ENCODE data around the gene CEP41. TPM values are rescaled to one million over a fixed set of nuclear protein-coding genes. Genes with fewer than 3 reads are reported as not detected.
A peak's percentile ranks its signal among the peaks of the same experiment; 100 is the strongest.

CEP41 gene
- total RNA-seq, 1 experiment from 2014 or later: 7.1 TPM

DNA sequence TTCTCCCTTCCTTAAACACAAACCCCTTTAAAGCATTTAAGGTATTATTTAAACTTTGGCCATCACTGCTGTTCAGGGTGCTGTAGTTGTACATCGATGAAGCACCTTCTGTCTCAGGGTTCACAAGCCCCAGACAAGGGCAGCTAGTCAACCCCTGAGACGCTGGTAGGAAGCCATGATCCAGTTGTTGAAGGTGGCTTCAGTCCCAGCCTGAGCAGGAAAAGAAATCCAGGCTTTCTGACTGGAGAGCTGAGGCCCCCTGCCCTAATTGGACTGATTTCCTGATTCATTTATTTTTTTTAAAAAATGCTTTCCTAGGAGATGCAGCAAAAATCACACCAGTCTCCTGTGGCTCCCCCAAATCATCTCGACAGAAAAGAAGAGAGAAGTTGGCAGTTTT, 44.7 kb downstream of the CEP41 start:
- DNase-seq (ENCODE audit: low spot score) (no peak), ATAC-seq (no peak; the same call in 1 of the 2 replicates)
- H3K4me3 Mint-ChIP-seq: no peak overlapping the region
- ChIA-PET CTCF (interaction anchor here (1.0 kb wide), 1 partner anchor 15 kb away, joined by 6 read pairs; no protein-coding TSS in a partner anchor), POLR2A (no interaction called here)
- no peaks in the 10 kb centered on the region for H3K9me3 Mint-ChIP-seq
- H3K4me1 Mint-ChIP-seq: peaks cover 29% of the 10 kb centered on the region
- no peak for TF ChIP-seq FOXJ3 (CRISPR knock-in tag; IDR thresholded peaks at IDR 0.05; ENCODE audit: borderline replicate concordance)
- no peak for TF ChIP-seq TCF7 (CRISPR knock-in tag; IDR thresholded peaks at IDR 0.05; ENCODE audit: low read depth)
- TF ChIP-seq ATF1 (CRISPR knock-in tag; IDR thresholded peaks at IDR 0.05): no peak
- TF ChIP-seq NR2C2 (CRISPR knock-in tag; IDR thresholded peaks at IDR 0.05): no peak
- TF ChIP-seq SOX15 (CRISPR knock-in tag; IDR thresholded peaks at IDR 0.05): no peak
- TF ChIP-seq ZNF396 (CRISPR knock-in tag; IDR thresholded peaks at IDR 0.05; ENCODE audit: borderline replicate concordance): no peak
- no peak for TF ChIP-seq MXD4 (CRISPR knock-in tag; IDR thresholded peaks at IDR 0.05; ENCODE audit: borderline replicate concordance)
- TF ChIP-seq, protein P1, sequence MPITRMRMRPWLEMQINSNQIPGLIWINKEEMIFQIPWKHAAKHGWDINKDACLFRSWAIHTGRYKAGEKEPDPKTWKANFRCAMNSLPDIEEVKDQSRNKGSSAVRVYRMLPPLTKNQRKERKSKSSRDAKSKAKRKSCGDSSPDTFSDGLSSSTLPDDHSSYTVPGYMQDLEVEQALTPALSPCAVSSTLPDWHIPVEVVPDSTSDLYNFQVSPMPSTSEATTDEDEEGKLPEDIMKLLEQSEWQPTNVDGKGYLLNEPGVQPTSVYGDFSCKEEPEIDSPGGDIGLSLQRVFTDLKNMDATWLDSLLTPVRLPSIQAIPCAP (CRISPR knock-in tag; IDR thresholded peaks at IDR 0.05): no peak
- TF ChIP-seq ZBTB21 (CRISPR knock-in tag; IDR thresholded peaks at IDR 0.05; ENCODE audit: borderline replicate concordance): no peak
- no peak for TF ChIP-seq NFATC4 (CRISPR knock-in tag; IDR thresholded peaks at IDR 0.05)
- TF ChIP-seq ZNF121 (CRISPR knock-in tag; IDR thresholded peaks at IDR 0.05): no peak
- TF ChIP-seq ELF4 (CRISPR knock-in tag; IDR thresholded peaks at IDR 0.05; ENCODE audit: low read depth): no peak
- no peak for TF ChIP-seq EMX1 (CRISPR knock-in tag; IDR thresholded peaks at IDR 0.05)
- no peak for TF ChIP-seq CREM (CRISPR knock-in tag; IDR thresholded peaks at IDR 0.05)
- no peak for TF ChIP-seq SMAD4 (CRISPR knock-in tag; IDR thresholded peaks at IDR 0.05)
- TF ChIP-seq ZNF423 (CRISPR knock-in tag; IDR thresholded peaks at IDR 0.05): no peak
- TF ChIP-seq, protein P2, sequence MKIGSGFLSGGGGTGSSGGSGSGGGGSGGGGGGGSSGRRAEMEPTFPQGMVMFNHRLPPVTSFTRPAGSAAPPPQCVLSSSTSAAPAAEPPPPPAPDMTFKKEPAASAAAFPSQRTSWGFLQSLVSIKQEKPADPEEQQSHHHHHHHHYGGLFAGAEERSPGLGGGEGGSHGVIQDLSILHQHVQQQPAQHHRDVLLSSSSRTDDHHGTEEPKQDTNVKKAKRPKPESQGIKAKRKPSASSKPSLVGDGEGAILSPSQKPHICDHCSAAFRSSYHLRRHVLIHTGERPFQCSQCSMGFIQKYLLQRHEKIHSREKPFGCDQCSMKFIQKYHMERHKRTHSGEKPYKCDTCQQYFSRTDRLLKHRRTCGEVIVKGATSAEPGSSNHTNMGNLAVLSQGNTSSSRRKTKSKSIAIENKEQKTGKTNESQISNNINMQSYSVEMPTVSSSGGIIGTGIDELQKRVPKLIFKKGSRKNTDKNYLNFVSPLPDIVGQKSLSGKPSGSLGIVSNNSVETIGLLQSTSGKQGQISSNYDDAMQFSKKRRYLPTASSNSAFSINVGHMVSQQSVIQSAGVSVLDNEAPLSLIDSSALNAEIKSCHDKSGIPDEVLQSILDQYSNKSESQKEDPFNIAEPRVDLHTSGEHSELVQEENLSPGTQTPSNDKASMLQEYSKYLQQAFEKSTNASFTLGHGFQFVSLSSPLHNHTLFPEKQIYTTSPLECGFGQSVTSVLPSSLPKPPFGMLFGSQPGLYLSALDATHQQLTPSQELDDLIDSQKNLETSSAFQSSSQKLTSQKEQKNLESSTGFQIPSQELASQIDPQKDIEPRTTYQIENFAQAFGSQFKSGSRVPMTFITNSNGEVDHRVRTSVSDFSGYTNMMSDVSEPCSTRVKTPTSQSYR (CRISPR knock-in tag; IDR thresholded peaks at IDR 0.05): no peak
- no peak for TF ChIP-seq NFE2L1 (CRISPR knock-in tag; IDR thresholded peaks at IDR 0.05)
- TF ChIP-seq, protein P3, sequence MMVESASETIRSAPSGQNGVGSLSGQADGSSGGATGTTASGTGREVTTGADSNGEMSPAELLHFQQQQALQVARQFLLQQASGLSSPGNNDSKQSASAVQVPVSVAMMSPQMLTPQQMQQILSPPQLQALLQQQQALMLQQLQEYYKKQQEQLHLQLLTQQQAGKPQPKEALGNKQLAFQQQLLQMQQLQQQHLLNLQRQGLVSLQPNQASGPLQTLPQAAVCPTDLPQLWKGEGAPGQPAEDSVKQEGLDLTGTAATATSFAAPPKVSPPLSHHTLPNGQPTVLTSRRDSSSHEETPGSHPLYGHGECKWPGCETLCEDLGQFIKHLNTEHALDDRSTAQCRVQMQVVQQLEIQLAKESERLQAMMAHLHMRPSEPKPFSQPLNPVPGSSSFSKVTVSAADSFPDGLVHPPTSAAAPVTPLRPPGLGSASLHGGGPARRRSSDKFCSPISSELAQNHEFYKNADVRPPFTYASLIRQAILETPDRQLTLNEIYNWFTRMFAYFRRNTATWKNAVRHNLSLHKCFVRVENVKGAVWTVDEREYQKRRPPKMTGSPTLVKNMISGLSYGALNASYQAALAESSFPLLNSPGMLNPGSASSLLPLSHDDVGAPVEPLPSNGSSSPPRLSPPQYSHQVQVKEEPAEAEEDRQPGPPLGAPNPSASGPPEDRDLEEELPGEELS (CRISPR knock-in tag; IDR thresholded peaks at IDR 0.05): no peak
- H3K27ac Mint-ChIP-seq: peak overlapping the region; percentile 85
- H3K27me3 Mint-ChIP-seq (ENCODE audit: low read depth): no peaks in the 10 kb centered on the region; the same call in 1 of the 2 replicates
- H3K36me3 Mint-ChIP-seq: peaks cover 4% of the 10 kb centered on the region

DNA sequence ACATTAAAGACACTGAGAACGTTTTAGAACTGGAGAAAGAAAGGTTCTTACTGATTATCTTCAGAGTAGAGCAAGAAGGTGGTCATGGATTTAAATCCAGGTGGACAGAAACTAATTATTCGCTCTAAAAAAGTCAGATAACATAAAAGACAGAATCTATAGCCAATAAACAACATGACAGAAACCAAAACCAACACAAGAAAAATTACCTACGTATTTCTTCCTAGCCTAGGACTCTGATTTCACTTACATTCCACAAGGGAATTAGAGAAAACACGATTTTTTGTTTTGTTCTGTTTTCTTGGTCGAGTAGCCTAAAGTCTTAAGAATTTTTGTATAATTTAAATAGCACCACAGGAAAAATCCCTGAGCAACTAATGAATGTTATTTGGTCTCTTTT, 45.4 kb downstream of the CEP41 start:
- ATAC-seq (no peak), DNase-seq (ENCODE audit: low spot score) (no peak)
- TF ChIP-seq, protein P4, sequence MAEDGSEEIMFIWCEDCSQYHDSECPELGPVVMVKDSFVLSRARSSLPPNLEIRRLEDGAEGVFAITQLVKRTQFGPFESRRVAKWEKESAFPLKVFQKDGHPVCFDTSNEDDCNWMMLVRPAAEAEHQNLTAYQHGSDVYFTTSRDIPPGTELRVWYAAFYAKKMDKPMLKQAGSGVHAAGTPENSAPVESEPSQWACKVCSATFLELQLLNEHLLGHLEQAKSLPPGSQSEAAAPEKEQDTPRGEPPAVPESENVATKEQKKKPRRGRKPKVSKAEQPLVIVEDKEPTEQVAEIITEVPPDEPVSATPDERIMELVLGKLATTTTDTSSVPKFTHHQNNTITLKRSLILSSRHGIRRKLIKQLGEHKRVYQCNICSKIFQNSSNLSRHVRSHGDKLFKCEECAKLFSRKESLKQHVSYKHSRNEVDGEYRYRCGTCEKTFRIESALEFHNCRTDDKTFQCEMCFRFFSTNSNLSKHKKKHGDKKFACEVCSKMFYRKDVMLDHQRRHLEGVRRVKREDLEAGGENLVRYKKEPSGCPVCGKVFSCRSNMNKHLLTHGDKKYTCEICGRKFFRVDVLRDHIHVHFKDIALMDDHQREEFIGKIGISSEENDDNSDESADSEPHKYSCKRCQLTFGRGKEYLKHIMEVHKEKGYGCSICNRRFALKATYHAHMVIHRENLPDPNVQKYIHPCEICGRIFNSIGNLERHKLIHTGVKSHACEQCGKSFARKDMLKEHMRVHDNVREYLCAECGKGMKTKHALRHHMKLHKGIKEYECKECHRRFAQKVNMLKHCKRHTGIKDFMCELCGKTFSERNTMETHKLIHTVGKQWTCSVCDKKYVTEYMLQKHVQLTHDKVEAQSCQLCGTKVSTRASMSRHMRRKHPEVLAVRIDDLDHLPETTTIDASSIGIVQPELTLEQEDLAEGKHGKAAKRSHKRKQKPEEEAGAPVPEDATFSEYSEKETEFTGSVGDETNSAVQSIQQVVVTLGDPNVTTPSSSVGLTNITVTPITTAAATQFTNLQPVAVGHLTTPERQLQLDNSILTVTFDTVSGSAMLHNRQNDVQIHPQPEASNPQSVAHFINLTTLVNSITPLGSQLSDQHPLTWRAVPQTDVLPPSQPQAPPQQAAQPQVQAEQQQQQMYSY (CRISPR knock-in tag; IDR thresholded peaks at IDR 0.05): no peak
- TF ChIP-seq ZNF263 (CRISPR knock-in tag; IDR thresholded peaks at IDR 0.05; ENCODE audit: low read depth): no peak
- TF ChIP-seq OVOL2 (CRISPR knock-in tag; IDR thresholded peaks at IDR 0.05; ENCODE audit: borderline replicate concordance): no peak
- Mint-ChIP-seq H3K36me3 (peaks cover 1% of the 10 kb centered on the region), H3K27me3 (ENCODE audit: low read depth) (no peaks in the 10 kb centered on the region; the same call in 1 of the 2 replicates), H3K4me3 (no peak overlapping the region), H3K4me1 (peaks cover 29% of the 10 kb centered on the region), H3K9me3 (no peaks in the 10 kb centered on the region), H3K27ac (no peak overlapping the region)
- ChIA-PET POLR2A (no interaction called here), CTCF (interaction anchor here (1.0 kb wide), 1 partner anchor 14 kb away, joined by 6 read pairs; no protein-coding TSS in a partner anchor)
